Hematopoietic multipotent progenitor cell (in vitro differentiated cells): Measurements from ENCODE around the gene MRPS22. TPM values are rescaled to one million over a fixed set of nuclear protein-coding genes. Genes with fewer than 3 reads are reported as not detected.
"Not testable (repeated sequence)": the region's sequence is repeated elsewhere in the genome, so short reads cannot be mapped to it uniquely, and the experiment has no call there.

ENCODE experiments used
- DNase-seq, 3 donors: peaks; one replicate each; pipeline ENCODE4 v3.0.0-alpha.2; 2011 to 2015; ENCODE audit warnings: low read depth in 2 of 3, low spot score in 2 of 3
- small RNA-seq: library from RNA; depleted of rRNA; stranded (forward); fragments of <200 nt; gene quantifications from one replicate; pipeline ENCODE3, GENCODE V24; 2012
- total RNA-seq: library from RNA; depleted of rRNA; stranded (reverse); fragments of >200 nt; gene quantifications from one replicate; pipeline ENCODE4 v1.2.3, GENCODE V29; 2012

The MRPS22 gene
- total RNA-seq, 1 donor = 28.8 TPM

DNA sequence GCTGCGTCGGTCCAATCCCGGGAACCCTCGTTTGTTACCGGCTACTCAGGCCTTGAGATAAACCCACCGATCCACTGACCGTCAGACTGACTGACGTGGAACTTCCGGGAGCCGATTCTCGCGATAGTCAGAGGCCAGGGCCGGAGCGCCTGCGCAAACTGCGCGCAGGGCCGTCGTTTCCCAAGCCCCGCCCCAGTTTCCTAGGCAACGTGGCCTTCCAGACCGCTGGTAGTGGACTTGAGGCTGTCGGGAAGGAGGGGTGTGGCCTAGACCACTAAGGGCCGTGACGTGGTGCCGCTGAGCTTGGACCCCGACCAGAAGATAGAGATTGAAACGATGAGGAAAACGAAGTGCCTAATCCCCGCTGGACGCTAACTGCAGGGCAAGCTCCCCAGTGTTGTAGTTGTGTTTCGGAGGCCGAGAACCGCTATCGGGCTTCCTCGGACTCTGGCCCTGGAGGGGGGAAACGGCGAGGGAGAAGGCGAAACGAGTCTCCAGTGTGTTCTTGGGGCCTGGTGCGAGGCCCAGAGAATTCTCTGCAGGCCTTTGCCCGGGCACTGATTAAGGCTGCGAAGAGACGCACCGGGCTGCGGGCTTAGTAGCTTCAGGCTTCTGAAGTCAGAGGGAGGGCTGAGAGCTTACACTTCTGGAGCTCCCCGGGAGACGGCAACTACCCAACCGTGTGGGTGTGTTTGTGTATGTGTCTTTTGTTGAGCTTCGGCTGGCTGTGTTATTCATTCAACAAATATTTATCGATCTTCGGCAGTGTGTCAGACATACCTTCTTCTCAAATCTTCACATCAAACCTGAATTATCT is 45.9 kb downstream of the MRPS22 start, which contains the start of gene COPB2:
Gene COPB2, minus strand, starts transcription at position 96 of the 817 bp plus-strand sequence. CDS start 97 bp downstream, outside the sequence.
- peak; percentile 89 to 99 (median 99) for DNase-seq

GRCh38 chr3:139394116-139394515 is 50.3 kb downstream of the MRPS22 start:
- no peak for DNase-seq

DNA sequence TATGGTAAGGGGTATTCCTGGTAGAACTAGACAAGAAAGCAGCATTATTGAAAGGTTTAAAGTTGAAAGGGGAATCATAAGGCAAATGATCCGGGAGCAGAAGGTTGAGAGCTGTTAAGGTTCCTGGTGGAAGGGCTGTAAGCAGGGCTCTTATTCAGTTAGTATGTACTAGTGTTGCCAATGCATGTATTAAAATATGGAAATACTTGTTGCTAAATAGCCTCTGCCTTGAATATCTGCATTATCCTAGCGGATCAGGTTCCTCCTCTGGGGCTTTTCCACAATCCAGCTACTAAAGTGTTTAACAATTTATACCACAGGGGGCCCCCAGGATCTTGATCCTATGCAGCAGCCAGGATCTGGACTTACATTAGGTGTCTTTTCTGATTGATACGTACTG is 52.9 kb downstream of the MRPS22 start:
- DNase-seq = no peak

DNA sequence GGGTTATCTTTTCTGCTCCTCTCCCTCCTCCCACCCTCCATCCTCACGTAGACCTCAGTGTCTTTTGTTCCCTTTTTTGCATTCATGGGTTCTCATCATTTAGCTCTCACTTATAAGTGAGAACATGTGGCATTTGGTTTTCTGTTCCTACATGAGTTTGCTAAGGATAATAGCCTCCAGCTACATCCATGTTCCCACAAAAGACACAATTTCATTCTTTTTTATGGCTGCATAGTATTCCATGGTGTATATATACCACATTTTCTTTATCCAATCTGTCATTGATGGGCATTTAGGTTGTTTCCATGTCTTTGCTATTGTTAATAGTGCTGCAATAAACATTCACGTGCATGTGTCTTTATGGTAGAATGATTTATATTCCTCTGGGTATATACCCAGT is 57.3 kb downstream of the MRPS22 start:
- DNase-seq = not testable (repeated sequence)

Small RNA genes within 50 kb of the gene (small RNA-seq; reads per million reads assigned to genes)
- gene RF00026 = not detected

Other genes starting within 250 kb of the MRPS22 start
- gene COPB2, start 45.6 kb downstream of the MRPS22 start, total RNA-seq = 40.9 TPM
- not detected for gene RBP2, start 132.5 kb downstream of the MRPS22 start, total RNA-seq
- gene RBP1, start 195.7 kb downstream of the MRPS22 start, total RNA-seq = not detected